HL-60/S4 treated with phorbol 12-myristate 13-acetate at 8.2 ng/mL for 4 days and 3 days (cell line): Measurements from ENCODE around the gene KRTAP5-11.
"Not testable (repeated sequence)": the region's sequence is repeated elsewhere in the genome, so short reads cannot be mapped to it uniquely, and the experiment has no call there.

Source experiments
- in situ Hi-C: fragments of 300-500 bp; cut with MboI; formaldehyde crosslinking; loops from 2 replicates; pipeline ENCODE4 v1.15.0; 2022; ENCODE audit warnings: low sequenced_read_pairs

KRTAP5-11 gene

GRCh38 chr11:71582309-71582895 lies at the start of gene KRTAP5-11:
KRTAP5-11 (minus strand) TSS chr11:71582875; CDS start chr11:71582837, 38 bp downstream.
- in situ Hi-C loops: no loop called here

GRCh38 chr11:71631551-71631950 lies 48.9 kb upstream of the KRTAP5-11 start:
- in situ Hi-C loops: not testable (repeated sequence)

- in situ Hi-C loops: not testable (repeated sequence)
Observed at GRCh38 chr11:71630071-71630470, 47.4 kb upstream of the KRTAP5-11 start.

- in situ Hi-C loops: not testable (repeated sequence)
Observed at GRCh38 chr11:71628943-71629342, 46.3 kb upstream of the KRTAP5-11 start.

- in situ Hi-C loops: not testable (repeated sequence)
Observed at GRCh38 chr11:71623226-71623625, 40.6 kb upstream of the KRTAP5-11 start.

GRCh38 chr11:71622561-71622960 lies 39.9 kb upstream of the KRTAP5-11 start:
- in situ Hi-C loops: not testable (repeated sequence)

- in situ Hi-C loops: not testable (repeated sequence)
Observed at GRCh38 chr11:71615003-71615402, 32.3 kb upstream of the KRTAP5-11 start.

- in situ Hi-C loops: not testable (repeated sequence)
Observed at GRCh38 chr11:71614366-71614917, 31.8 kb upstream of the KRTAP5-11 start.

- in situ Hi-C loops: not testable (repeated sequence)
Observed at GRCh38 chr11:71613931-71614330, 31.3 kb upstream of the KRTAP5-11 start.

- in situ Hi-C loops: not testable (repeated sequence)
Observed at GRCh38 chr11:71611218-71611910, 28.7 kb upstream of the KRTAP5-11 start.

GRCh38 chr11:71608272-71608671 lies 25.6 kb upstream of the KRTAP5-11 start:
- in situ Hi-C loops: not testable (repeated sequence)

- in situ Hi-C loops: not testable (repeated sequence)
Observed at GRCh38 chr11:71607520-71608216, 25.0 kb upstream of the KRTAP5-11 start.

GRCh38 chr11:71606853-71607519 lies 24.3 kb upstream of the KRTAP5-11 start:
- in situ Hi-C loops: not testable (repeated sequence)

GRCh38 chr11:71604798-71605488 lies 22.3 kb upstream of the KRTAP5-11 start:
- in situ Hi-C loops: not testable (repeated sequence)

- in situ Hi-C loops: not testable (repeated sequence)
Observed at GRCh38 chr11:71603221-71603620, 20.5 kb upstream of the KRTAP5-11 start.

- in situ Hi-C loops: not testable (repeated sequence)
Observed at GRCh38 chr11:71589546-71589920, 6.9 kb upstream of the KRTAP5-11 start.

GRCh38 chr11:71588822-71589545 lies 6.3 kb upstream of the KRTAP5-11 start:
- in situ Hi-C loops: not testable (repeated sequence)

GRCh38 chr11:71588314-71588713 lies 5.6 kb upstream of the KRTAP5-11 start:
- in situ Hi-C loops: not testable (repeated sequence)

GRCh38 chr11:71585673-71586072 lies 3.0 kb upstream of the KRTAP5-11 start:
- in situ Hi-C loops: not testable (repeated sequence)

GRCh38 chr11:71582969-71583368 lies 294 bp upstream of the KRTAP5-11 start:
- in situ Hi-C loops: not testable (repeated sequence)
